Activated T-helper 2 cell treated with anti-CD3 and anti-CD28 coated beads, Interferon-gamma antibody, Interleukin-2, Interleukin-4, amounts not matched to agents 10 μg/mL and 5 μg/mL and 100 μg/mL, durations not matched to agents 14 hours and 24 hours and 36 hours (primary cell): ENCODE results near the gene TICAM1. TPM values are rescaled to one million over a fixed set of nuclear protein-coding genes. Genes with fewer than 3 reads are reported as not detected.

Experiments
- DNase-seq: peaks from one replicate; pipeline ENCODE4 v3.0.0; 2021; ENCODE audit warnings: low spot score
- H3K27ac Mint-ChIP-seq: one replicate; pipeline ENCODE4 v1.8.0; 2021; ENCODE audit warnings: mixed read lengths
- H3K27me3 Mint-ChIP-seq: one replicate; pipeline ENCODE4 v1.8.0; 2021; ENCODE audit warnings: low read depth, mixed read lengths
- H3K36me3 Mint-ChIP-seq: one replicate; pipeline ENCODE4 v1.8.0; 2021; ENCODE audit warnings: low read depth, mixed read lengths
- H3K4me1 Mint-ChIP-seq: one replicate; pipeline ENCODE4 v1.8.0; 2021; ENCODE audit warnings: low read depth, mixed read lengths
- H3K4me3 Mint-ChIP-seq: one replicate; pipeline ENCODE4 v1.8.0; 2021; ENCODE audit warnings: low read depth, mild to moderate bottlenecking, moderate library complexity, mixed read lengths
- H3K9me3 Mint-ChIP-seq: one replicate; pipeline ENCODE4 v1.8.0; 2021; ENCODE audit warnings: mixed read lengths
- intact Hi-C: fragments of 100-400 bp; cut with micrococcal nuclease; formaldehyde crosslinking; loops from one replicate; pipeline ENCODE4 v1.15.1; 2023
- total RNA-seq: library from RNA; stranded (reverse); gene quantifications from 2 replicates; pipeline ENCODE4 v1.2.3, GENCODE V29; 2022

TICAM1 gene
- total RNA-seq, 1 donor from 2014 or later, result 30.4 TPM

- DNase-seq, result peak; percentile 77
- Mint-ChIP-seq H3K4me1 (no peaks in the 10 kb centered on the region), H3K27me3 (peaks cover 2% of the 10 kb centered on the region), H3K27ac (no peak overlapping the region), H3K9me3 (no peaks in the 10 kb centered on the region), H3K4me3 (no peak overlapping the region), H3K36me3 (no peaks in the 10 kb centered on the region)
- intact Hi-C loops, result no loop called here
Measured at GRCh38 chr19:4768934-4769777, 62.4 kb downstream of the TICAM1 start.

Other genes starting within 250 kb of the TICAM1 start
- gene TNFAIP8L1, start 192.2 kb downstream of the TICAM1 start, total RNA-seq, result 16.1 and 16.9 TPM in 2 replicates
- gene MYDGF, start 161.4 kb downstream of the TICAM1 start, total RNA-seq, result 105 and 110 TPM in 2 replicates
- 84.8 and 87.2 TPM in 2 replicates for gene DPP9, start 107.9 kb downstream of the TICAM1 start, total RNA-seq
- 18.1 and 18.6 TPM in 2 replicates for gene FEM1A, start 40.0 kb downstream of the TICAM1 start, total RNA-seq
- gene PLIN3, start 36.0 kb upstream of the TICAM1 start, total RNA-seq, result 55.3 and 61.8 TPM in 2 replicates
- gene ARRDC5, start 71.2 kb upstream of the TICAM1 start, total RNA-seq, result 0.23 and 0.27 TPM in 2 replicates
- gene UHRF1, start 77.8 kb upstream of the TICAM1 start, total RNA-seq, result 137 and 138 TPM in 2 replicates
- 51.7 and 54.3 TPM in 2 replicates for gene KDM4B, start 137.4 kb upstream of the TICAM1 start, total RNA-seq